Stimulated activated CD8-positive, alpha-beta memory T cell treated with anti-CD3 and anti-CD28 coated beads, Interleukin-12 subunit alpha, Interleukin-12 subunit beta, amount 100 ng/mL, for 4 hours (primary cell): ENCODE measurements around the gene MANBA.
"Not testable (repeated sequence)": the region's sequence is repeated elsewhere in the genome, so short reads cannot be mapped to it uniquely, and the experiment has no call there.

ENCODE experiments used
- DNase-seq: peaks from one replicate; pipeline ENCODE4 v3.0.0-alpha.2; 2020; ENCODE audit warnings: low read depth

MANBA gene

GRCh38 chr4:102620697-102621497, 139.9 kb downstream of the MANBA start:
- DNase-seq: no peak

- not testable (repeated sequence) for DNase-seq
Observed at GRCh38 chr4:102619776-102620631, 140.8 kb downstream of the MANBA start.

- DNase-seq: not testable (repeated sequence)
Observed at GRCh38 chr4:102619021-102619420, 141.7 kb downstream of the MANBA start.

GRCh38 chr4:102616636-102617035, 144.1 kb downstream of the MANBA start:
- no peak for DNase-seq

- DNase-seq: no peak
Observed at GRCh38 chr4:102614801-102615200, 146.0 kb downstream of the MANBA start.

GRCh38 chr4:102612824-102613366, 147.9 kb downstream of the MANBA start:
- DNase-seq: no peak

GRCh38 chr4:102612210-102612609, 148.6 kb downstream of the MANBA start:
- no peak for DNase-seq

- no peak for DNase-seq
Observed at GRCh38 chr4:102610476-102610875, 150.3 kb downstream of the MANBA start.

- no peak for DNase-seq
Observed at GRCh38 chr4:102610007-102610406, 150.8 kb downstream of the MANBA start.

- no peak for DNase-seq
Observed at GRCh38 chr4:102608190-102608589, 152.6 kb downstream of the MANBA start.

GRCh38 chr4:102606846-102607450, 153.8 kb downstream of the MANBA start:
- no peak for DNase-seq

GRCh38 chr4:102606261-102606660, 154.5 kb downstream of the MANBA start:
- no peak for DNase-seq

- DNase-seq: no peak
Observed at GRCh38 chr4:102604222-102604940, 156.4 kb downstream of the MANBA start.

- no peak for DNase-seq
Observed at GRCh38 chr4:102601586-102602227, 159.1 kb downstream of the MANBA start.

GRCh38 chr4:102600689-102601088, 160.1 kb downstream of the MANBA start:
- no peak for DNase-seq

GRCh38 chr4:102599886-102600285, 160.9 kb downstream of the MANBA start:
- no peak for DNase-seq

- DNase-seq: no peak
Observed at GRCh38 chr4:102599455-102599854, 161.3 kb downstream of the MANBA start.

- DNase-seq: no peak
Observed at GRCh38 chr4:102598762-102599374, 161.9 kb downstream of the MANBA start.

- DNase-seq: no peak
Observed at GRCh38 chr4:102598086-102598761, 162.5 kb downstream of the MANBA start.

- DNase-seq: no peak
Observed at GRCh38 chr4:102596532-102596931, 164.2 kb downstream of the MANBA start.
